Stimulated activated CD8-positive, alpha-beta memory T cell treated with anti-CD3 and anti-CD28 coated beads, Interleukin-7, amount 100 ng/mL, for 48 hours (primary cell): ENCODE results near the gene IL1F10.
A peak's percentile ranks its signal among the peaks of the same experiment; 100 is the strongest.

ENCODE experiments used
- DNase-seq, 2 donors: peaks; one replicate each; pipeline ENCODE4 v3.0.0-alpha.2; 2020; ENCODE audit warnings: low read depth in 1 of 2; ENCODE audit errors: extremely low read depth in 1 of 2

Gene IL1F10

DNA sequence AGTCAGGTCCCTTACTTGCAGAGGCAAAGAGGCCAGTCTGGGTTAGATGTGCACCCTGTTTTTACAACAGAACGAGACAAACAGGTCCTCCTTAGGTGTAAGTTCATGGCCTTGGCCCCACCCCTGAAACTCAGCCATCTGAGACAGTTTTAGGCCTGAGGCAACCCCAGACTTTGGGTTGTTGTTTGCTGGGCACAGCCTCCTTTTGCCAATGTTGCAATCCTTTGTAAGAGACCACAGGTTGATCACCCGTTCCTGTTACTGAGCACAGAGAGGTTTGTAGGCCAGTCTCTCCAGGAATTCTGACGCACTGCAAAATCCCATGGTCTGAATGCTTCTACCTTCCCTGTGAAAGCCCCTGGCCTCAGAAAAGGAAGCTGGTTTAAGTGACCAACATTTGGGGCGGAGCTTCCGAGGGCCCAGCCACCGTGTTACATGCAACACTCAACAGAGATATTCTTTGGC, 44.1 kb downstream of the IL1F10 start:
- DNase-seq = no peak

DNA sequence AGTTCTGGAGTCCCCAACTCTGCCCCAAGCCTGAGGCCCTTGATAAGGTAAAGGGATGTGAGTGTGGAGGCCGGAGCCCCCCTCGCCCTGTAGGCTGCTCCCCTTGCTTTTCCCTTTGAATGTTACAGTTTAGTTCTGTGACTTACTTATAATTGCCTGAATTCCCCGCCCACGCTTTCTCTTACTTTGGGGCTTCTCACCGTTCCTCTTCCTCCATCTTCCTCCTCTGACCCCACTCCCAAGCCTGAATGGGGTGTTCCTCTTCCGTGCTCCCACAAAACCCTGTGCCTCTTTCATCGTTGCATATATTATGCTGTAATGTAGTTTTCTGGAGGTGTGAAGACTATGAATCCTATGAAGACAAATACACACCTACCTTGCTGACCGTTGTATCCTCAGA, 44.7 kb downstream of the IL1F10 start:
- no peak for DNase-seq

DNA sequence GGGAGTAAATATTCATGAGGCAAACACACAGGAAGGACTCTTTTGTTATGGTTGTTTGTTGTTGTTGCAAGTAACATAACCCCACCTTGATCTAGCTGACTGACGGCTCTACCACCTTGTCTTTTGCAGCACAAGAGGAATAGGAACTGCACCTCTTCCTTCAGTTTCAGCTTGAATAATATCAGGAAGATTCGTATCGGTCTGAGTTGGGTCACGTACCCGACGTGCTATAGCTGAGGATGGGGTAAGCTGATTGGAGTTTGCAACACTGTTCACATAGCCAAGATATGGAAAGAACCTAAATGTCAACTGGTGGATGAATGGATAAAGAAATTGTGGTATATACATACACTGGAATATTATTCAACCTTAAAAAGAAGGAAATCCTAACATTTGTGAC, 45.1 kb downstream of the IL1F10 start:
- no peak for DNase-seq

DNA sequence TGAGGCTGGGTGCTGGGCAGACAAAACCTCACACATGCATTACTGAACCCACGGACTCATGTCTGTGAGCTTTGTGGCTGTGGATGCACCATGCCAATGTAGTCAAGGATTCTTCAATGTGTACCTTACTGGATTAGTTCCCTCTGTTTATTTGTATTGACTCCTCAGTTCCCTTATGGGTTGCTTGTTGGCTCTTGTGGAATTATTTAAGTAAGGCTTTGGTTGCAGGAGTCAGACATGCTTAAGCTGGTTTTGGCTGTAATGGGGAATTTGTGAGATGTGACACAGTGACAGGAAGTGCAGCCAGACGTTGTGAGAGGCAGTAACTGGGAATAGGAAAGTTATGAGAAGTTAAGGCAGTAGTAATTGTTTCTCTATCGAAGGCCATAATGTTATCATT, 46.0 kb downstream of the IL1F10 start:
- DNase-seq = no peak

GRCh38 chr2:113114224-113114945, 46.6 kb downstream of the IL1F10 start:
- no peak for DNase-seq

DNA sequence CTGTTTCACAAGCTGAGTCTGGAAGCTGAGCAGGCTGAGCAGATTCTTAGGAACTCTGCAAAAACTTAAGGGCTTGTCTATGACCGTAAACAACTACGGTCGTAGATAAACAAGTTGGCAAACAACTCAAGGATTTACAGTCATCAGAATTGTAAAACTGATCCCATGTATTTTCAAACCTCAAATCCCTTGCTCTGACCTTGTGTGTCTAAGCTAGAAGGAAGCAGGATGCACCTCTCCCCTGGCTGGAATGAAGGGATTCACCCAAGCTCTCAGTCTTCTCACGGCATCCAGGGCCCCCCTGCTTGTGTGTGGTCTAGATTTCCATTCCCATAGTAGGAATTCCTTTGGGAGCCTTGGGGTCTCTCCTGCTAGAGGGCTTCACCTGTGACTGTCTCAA, 47.2 kb downstream of the IL1F10 start:
- DNase-seq = no peak

DNA sequence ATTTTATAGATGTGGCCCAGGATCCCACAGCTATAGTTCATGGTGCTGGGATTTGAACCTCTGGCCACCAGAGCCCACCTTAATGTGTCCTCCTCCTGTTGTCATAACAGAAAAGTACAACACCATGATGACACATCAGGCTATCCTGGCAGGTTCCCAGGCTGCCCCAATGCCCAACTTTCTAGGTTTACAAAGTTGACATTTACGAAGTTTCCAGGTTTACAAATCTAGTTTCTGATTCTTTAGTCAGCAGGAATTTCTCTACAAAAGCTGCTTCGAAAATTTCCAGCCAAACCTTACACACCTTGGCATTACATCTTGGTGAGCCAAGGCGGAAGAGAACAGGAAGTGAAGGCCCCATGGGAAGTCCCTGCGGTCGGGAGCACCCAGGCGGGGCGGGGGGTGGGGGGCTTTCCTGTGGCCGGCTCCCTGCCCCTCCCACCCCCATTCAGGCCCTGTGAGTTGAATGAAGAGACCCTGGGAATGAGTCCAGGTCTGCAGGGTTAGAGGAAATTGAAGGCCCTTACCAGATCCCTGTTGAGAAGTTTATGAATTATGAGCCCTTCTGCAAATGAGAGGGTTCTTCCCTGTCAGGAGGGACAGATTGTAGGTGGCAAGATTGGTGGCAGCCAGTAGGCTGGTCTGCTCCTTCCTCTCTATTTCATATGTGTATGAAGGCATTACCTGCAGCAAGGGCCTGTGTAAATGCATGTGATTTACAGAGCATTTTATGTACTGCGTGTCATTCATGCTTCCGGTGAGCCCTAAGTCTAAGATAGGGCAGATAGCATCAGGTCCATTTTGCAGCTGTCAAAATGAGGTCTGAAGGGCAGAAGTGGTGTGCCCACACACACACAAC, 48.6 kb downstream of the IL1F10 start:
- DNase-seq = no peak

DNA sequence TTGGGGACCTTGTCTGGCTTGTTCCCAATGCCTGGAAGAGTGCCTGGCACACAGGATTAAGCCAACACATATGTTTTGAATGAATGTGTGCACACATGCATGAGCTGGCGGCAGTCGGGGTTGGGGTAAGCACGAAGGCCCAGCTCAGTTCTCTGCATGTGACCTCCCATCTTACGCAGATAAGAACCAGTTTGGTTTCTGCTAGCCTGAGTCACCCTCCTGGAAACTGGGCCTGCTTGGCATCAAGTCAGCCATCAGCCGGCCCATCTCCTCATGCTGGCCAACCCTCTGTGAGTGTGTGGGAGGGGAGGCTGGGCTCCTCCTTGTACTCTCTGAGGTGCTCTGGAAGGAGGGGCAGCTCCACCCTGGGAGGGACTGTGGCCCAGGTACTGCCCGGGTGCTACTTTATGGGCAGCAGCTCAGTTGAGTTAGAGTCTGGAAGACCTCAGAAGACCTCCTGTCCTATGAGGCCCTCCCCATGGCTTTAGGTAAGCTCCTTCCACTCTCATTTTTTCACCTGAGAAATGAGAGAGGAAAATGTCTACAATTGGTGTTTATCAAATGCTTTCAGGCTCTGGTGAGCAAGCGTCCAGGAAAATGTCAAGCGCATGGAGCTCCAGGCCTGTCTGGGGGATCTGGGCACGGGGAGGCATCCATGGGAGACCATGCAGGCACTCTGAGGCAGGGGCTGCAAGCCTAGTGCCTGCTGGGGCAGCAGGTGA, 49.9 kb downstream of the IL1F10 start:
- peak; percentile 54 to 70 for DNase-seq

- DNase-seq = no peak
Measured at GRCh38 chr2:113118263-113118657, 50.5 kb downstream of the IL1F10 start.

- DNase-seq = no peak
Measured at GRCh38 chr2:113119111-113119510, 51.3 kb downstream of the IL1F10 start.

GRCh38 chr2:113120861-113121260, 53.1 kb downstream of the IL1F10 start:
- no peak for DNase-seq

DNA sequence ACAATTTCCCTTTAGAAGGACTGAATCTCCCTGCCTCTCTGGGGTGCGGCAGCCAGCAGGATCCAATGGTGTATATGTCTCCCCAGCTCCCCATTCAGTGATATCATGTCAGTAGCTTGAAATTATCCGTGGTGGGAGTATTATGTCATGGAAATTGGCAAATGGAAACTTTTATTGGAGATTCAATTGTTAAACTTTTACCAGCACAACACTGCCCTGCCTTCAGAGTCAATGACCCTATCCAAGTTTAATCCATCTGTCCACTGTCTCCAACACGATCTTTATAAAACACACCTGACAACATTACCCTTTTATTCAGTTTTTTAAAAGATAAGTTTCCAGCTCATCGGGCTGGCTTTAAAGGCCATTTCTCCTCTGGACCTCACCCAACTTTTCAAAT, 54.6 kb downstream of the IL1F10 start:
- no peak for DNase-seq

GRCh38 chr2:113123726-113124125, 56.0 kb downstream of the IL1F10 start:
- no peak for DNase-seq

- no peak for DNase-seq
Measured at GRCh38 chr2:113124181-113124961, 56.6 kb downstream of the IL1F10 start.
